ENCODE measurements around the gene SPATA21.

DNA sequence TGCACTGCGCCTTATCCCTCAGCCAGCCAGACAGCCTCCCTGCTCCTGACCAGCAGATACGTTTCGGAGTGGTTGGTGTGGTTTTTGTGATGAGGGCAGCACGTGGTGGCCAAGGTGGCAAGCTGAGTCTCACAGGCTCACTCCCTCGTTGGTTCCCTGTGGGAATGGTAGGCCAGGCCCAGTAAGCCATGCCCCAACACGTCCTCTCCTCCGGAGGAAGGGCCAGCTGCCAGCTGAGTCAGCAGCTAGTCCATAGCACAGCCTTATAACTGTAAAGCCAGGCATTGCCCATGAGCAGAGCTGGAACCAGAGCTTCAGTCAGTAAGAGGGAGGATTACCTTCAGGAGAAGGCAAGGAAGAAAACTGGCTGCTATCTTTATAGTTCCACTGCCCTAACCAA lies 40.6 kb downstream of the SPATA21 start:
- TF ChIP-seq POLR2AphosphoS5 (IDR thresholded peaks at IDR 0.05; ENCODE audit: low read depth, low read length) (no peak), POLR2A (IDR thresholded peaks at IDR 0.05; ENCODE audit: low read depth, low read length) (no peak; the same call in 1 of the 2 replicates)
